Cardiac muscle cell (in vitro differentiated cells and primary cell): Measurements from ENCODE around the gene GCNT2. TPM values are rescaled to one million over a fixed set of nuclear protein-coding genes. Genes with fewer than 3 reads are reported as not detected.
A peak's percentile ranks its signal among the peaks of the same experiment; 100 is the strongest.

Experiments used
- DNase-seq, 2 donors: peaks; one replicate each; pipeline versions ENCODE4 v3.0.0 to v3.0.0-alpha.2; 2010 to 2017; ENCODE audit warnings: low read depth in 1 of 2, low spot score in 1 of 2
- H3K27ac ChIP-seq: fragments of 200-600 bp; sonication (generic); 2 replicates; pipeline ENCODE4 v1.5.1; 2016
- H3K27me3 ChIP-seq: fragments of 200-600 bp; sonication (generic); 2 replicates; pipeline ENCODE4 v1.6.0; 2016; ENCODE audit warnings: control low read depth
- H3K36me3 ChIP-seq: fragments of 200-600 bp; sonication (generic); 2 replicates; pipeline ENCODE4 v1.5.1; 2016; ENCODE audit warnings: control low read depth
- H3K4me1 ChIP-seq: fragments of 200-600 bp; sonication (generic); 2 replicates; pipeline ENCODE4 v1.8.1; 2017; ENCODE audit warnings: low read depth, mild to moderate bottlenecking, mixed run types
- H3K4me3 ChIP-seq: fragments of 200-600 bp; sonication (generic); 2 replicates; pipeline ENCODE4 v1.5.1; 2016; ENCODE audit warnings: mild to moderate bottlenecking
- H3K9me3 ChIP-seq: fragments of 200-600 bp; sonication (generic); 2 replicates; pipeline ENCODE4 v1.5.1; 2017; ENCODE audit warnings: low read depth, mild to moderate bottlenecking, control low read depth
- CTCF ChIP-seq: IDR thresholded peaks from 2 replicates; pipeline ENCODE4 v1.5.1; 2012; ENCODE audit warnings: low read depth, mild to moderate bottlenecking, low read length
- polyA plus RNA-seq: library from polyadenylated mRNA; unstranded; fragments of >200 nt; fragmentation: Nextera tagmentation; extraction: Ambion mirVana; gene quantifications from 2 replicates; pipeline ENCODE4 v1.2.1, GENCODE V29; 2016
- total RNA-seq: library from RNA; depleted of rRNA; stranded (reverse); fragments of >200 nt; gene quantifications from 2 replicates; pipeline ENCODE4 v1.2.3, GENCODE V29; 2016

The GCNT2 gene
- total and polyA plus RNA-seq, 2 experiments from 2014 or later = 21.4 to 27.3 TPM

GRCh38 chr6:10510592-10511367 lies 10.4 kb upstream of the GCNT2 start:
- no peaks in the 10 kb centered on the region for H3K36me3 ChIP-seq
- peaks cover 13% of the 10 kb centered on the region for H3K4me1 ChIP-seq
- H3K27me3 ChIP-seq = no peaks in the 10 kb centered on the region
- no peaks in the 10 kb centered on the region for H3K9me3 ChIP-seq
- peak; percentile 21 to 88 for DNase-seq
- no peak overlapping the region for H3K4me3 ChIP-seq
- peak overlapping the region; percentile 94 for H3K27ac ChIP-seq
- peak; percentile 45 for TF ChIP-seq CTCF

GRCh38 chr6:10511477-10511876 lies 9.7 kb upstream of the GCNT2 start:
- H3K27me3 ChIP-seq = no peaks in the 10 kb centered on the region
- peak; percentile 15 to 95 for DNase-seq
- no peak for TF ChIP-seq CTCF
- H3K27ac ChIP-seq = peak overlapping the region; percentile 94
- no peaks in the 10 kb centered on the region for H3K36me3 ChIP-seq
- H3K4me1 ChIP-seq = peaks cover 13% of the 10 kb centered on the region
- H3K9me3 ChIP-seq = no peaks in the 10 kb centered on the region
- no peak overlapping the region for H3K4me3 ChIP-seq

DNA sequence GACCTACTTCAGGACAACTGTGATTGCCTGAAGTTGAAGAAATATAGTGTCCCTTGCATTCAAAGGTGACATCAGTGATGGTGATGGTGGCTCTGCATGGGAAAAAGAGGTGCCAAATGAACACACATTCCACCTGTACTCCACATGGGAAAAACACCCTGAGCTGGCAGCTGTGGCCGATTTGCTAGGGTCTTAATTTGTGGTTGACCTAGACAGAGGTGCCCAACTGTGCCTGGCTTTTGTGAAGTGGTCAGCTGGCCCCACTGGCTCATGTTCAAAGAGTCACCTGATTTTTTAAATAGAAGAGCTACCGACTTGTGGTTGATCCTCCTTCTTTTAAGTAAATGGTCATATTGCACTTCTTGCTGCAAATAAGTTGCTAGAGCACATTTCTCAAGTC lies 7.6 kb upstream of the GCNT2 start:
- H3K4me3 ChIP-seq = no peak overlapping the region
- H3K9me3 ChIP-seq = no peaks in the 10 kb centered on the region
- no peaks in the 10 kb centered on the region for H3K27me3 ChIP-seq
- no peak for DNase-seq
- TF ChIP-seq CTCF = no peak
- H3K36me3 ChIP-seq = no peaks in the 10 kb centered on the region
- peaks cover 13% of the 10 kb centered on the region for H3K4me1 ChIP-seq
- H3K27ac ChIP-seq = no peak overlapping the region

GRCh38 chr6:10514049-10514780 lies 6.9 kb upstream of the GCNT2 start:
- no peak for TF ChIP-seq CTCF
- H3K27ac ChIP-seq = no peak overlapping the region
- no peak overlapping the region for H3K4me3 ChIP-seq
- DNase-seq = no peak
- no peaks in the 10 kb centered on the region for H3K9me3 ChIP-seq
- no peaks in the 10 kb centered on the region for H3K36me3 ChIP-seq
- peaks cover 13% of the 10 kb centered on the region for H3K4me1 ChIP-seq
- no peaks in the 10 kb centered on the region for H3K27me3 ChIP-seq

DNA sequence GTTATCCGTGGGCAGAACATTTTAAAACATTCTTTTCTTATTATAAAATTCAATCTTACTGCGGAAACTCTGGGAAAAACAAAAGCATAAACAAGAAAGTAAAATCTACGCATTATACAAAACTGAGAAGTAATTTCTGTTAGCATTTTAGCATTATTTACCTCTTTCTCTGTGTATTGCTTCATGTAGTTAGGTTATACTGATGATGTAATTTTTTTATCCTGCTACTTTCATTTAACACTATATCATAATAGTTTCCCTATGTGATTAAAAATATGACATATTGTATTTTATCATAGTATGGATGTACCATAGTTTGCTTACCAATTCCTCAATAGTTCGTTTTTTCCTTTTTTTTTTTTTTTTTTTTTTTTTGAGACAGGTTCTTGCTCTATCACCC lies 4.2 kb upstream of the GCNT2 start:
- no peak overlapping the region for H3K27ac ChIP-seq
- H3K4me1 ChIP-seq = peaks cover 14% of the 10 kb centered on the region
- no peak overlapping the region for H3K4me3 ChIP-seq
- TF ChIP-seq CTCF = no peak
- no peaks in the 10 kb centered on the region for H3K9me3 ChIP-seq
- no peaks in the 10 kb centered on the region for H3K27me3 ChIP-seq
- no peaks in the 10 kb centered on the region for H3K36me3 ChIP-seq
- DNase-seq = no peak
